ENCODE measurements around the gene ZNF611.
"Not testable (repeated sequence)": the region's sequence is repeated elsewhere in the genome, so short reads cannot be mapped to it uniquely, and the experiment has no call there.

The ZNF611 gene

GRCh38 chr19:52734893-52735661 is at the start of gene ZNF611:
TSS of gene ZNF611 (minus strand) at chr19:52735044. CDS start at chr19:52715894, 19,150 bp downstream.
- TF ChIP-seq ZNF274 (IDR thresholded peaks at IDR 0.05; ENCODE audit: low read depth, low read length), result no peak

GRCh38 chr19:52782864-52783263 is 48.0 kb upstream of the ZNF611 start:
- not testable (repeated sequence) for H3K4me3 ChIP-seq (ENCODE audit: low read length)

More at GRCh38 chr19:52734893-52735661, at the start of gene ZNF611:
- peak within 1 kb of the TSS; percentile 88 for H3K4me3 ChIP-seq (ENCODE audit: low read length)

DNA sequence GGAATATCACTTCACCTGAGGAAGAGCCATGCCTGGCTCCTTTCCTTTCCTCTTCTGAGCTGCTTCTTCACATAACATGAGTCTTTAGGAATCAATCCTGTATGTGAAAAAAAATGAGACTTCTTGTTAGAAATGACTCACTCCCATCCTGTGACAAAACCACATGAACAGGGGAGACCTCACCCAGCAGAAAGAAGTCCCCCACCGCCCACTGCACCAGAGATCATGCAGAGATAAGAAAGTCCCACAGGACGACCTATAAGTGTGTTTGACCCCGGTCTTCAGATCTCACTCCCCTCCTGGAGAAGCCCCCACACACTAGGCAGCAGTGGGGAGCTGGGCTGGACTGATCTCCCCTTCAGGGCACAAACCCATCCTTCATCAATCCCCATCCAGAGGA is 44.0 kb upstream of the ZNF611 start:
- no peak for TF ChIP-seq ZNF274 (IDR thresholded peaks at IDR 0.05; ENCODE audit: low read depth, low read length)
- H3K4me3 ChIP-seq (ENCODE audit: low read length), result no peak overlapping the region

DNA sequence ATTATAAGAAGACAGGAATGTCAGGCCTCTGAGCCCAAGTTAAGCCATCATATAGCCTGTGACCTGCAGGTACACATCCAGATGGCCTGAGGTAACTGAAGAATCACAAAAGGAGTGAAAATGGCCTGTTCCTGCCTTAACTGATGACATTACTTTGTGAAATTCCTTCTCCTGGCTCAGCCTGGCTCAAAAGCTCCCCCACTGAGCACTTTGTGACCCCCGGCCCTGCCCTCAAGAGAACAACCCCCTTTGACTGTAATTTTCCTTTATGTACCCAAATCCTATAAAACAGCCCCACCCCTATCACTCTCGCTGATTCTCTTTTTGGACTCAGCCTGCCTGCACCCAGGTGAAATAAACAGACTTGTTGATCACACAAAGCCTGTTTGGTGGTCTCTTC is 21.6 kb upstream of the ZNF611 start:
- H3K4me3 ChIP-seq (ENCODE audit: low read length), result not testable (repeated sequence)

- no peak overlapping the region for H3K4me3 ChIP-seq (ENCODE audit: low read length)
- TF ChIP-seq ZNF274 (IDR thresholded peaks at IDR 0.05; ENCODE audit: low read depth, low read length), result no peak
Observed at GRCh38 chr19:52749780-52750179, 14.9 kb upstream of the ZNF611 start.

GRCh38 chr19:52748336-52748950 is 13.6 kb upstream of the ZNF611 start:
- no peak overlapping the region for H3K4me3 ChIP-seq (ENCODE audit: low read length)

GRCh38 chr19:52745919-52746318 is 11.1 kb upstream of the ZNF611 start:
- not testable (repeated sequence) for H3K4me3 ChIP-seq (ENCODE audit: low read length)

More at GRCh38 chr19:52748336-52748950, 13.6 kb upstream of the ZNF611 start:
- TF ChIP-seq ZNF274 (IDR thresholded peaks at IDR 0.05; ENCODE audit: low read depth, low read length), result no peak

GRCh38 chr19:52743091-52743490 is 8.2 kb upstream of the ZNF611 start:
- TF ChIP-seq ZNF274 (IDR thresholded peaks at IDR 0.05; ENCODE audit: low read depth, low read length), result no peak
- no peak overlapping the region for H3K4me3 ChIP-seq (ENCODE audit: low read length)

- no peak overlapping the region for H3K4me3 ChIP-seq (ENCODE audit: low read length)
- TF ChIP-seq ZNF274 (IDR thresholded peaks at IDR 0.05; ENCODE audit: low read depth, low read length), result no peak
Observed at GRCh38 chr19:52742516-52742915, 7.7 kb upstream of the ZNF611 start.

DNA sequence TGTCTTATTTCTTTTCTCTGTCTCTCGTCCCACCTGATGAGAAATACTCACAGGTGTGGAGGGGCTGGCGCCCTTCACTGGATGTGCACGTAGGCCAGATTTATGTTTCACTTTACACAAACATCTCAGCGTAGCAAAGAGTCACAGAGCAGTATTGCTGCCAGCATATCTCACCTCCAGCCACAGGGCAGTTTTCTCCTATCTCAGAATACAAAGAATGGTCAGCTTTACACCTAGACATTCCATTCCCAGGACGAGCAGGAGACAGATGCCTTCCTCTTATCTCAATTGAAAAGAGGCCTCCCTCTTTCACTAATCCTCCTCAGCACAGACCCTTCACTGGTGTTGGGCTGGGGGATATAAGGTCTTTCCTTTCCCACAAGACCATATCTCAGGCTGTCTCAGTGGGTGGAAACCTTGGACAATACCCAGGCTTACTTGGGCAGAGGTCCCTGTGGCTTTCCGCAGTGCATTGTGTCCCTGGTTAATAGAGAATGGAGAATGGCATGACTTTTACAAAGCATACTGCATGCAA is 7.2 kb upstream of the ZNF611 start:
- no peak overlapping the region for H3K4me3 ChIP-seq (ENCODE audit: low read length)
- no peak for TF ChIP-seq ZNF274 (IDR thresholded peaks at IDR 0.05; ENCODE audit: low read depth, low read length)

DNA sequence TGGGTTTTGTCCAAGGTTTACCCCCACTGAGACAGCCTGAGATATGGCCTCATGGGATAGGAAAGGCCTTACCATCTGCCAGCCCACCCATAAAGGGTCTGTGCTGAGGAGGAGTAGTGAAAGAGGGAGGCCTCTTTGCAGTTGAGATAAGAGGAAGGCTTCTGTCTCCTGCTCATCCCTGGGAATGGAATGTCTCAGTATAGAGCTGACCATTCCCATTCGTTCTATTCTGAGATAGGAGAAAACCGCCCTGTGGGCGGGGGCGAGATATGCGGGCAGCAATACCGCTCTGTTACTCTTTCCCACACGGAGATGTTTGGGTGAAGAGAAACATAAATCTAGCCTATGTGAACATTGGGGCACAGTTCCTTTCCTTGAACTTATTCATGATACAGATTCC is 6.5 kb upstream of the ZNF611 start:
- H3K4me3 ChIP-seq (ENCODE audit: low read length), result not testable (repeated sequence)

GRCh38 chr19:52739576-52739975 is 4.7 kb upstream of the ZNF611 start:
- no peak overlapping the region for H3K4me3 ChIP-seq (ENCODE audit: low read length)
- TF ChIP-seq ZNF274 (IDR thresholded peaks at IDR 0.05; ENCODE audit: low read depth, low read length), result no peak

DNA sequence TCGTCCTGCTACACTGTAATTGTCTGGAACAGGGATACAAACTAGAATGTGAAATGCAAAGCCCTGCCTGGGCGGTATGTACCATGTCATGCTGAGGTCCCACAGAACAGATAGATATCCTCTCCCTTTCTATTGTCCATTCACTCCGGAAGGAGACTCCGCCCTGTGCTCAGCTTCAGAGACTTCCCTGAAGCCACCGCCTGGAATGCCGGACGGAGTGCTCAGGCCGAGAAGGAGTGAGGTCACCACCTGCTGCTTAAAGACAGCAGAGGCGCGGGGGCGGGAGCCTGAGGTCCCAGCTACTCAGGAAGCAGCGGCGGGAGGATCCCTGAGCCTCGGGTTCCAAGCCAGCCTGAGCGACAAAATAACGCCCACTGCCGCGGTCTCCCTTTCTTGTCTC is 890 bp upstream of the ZNF611 start:
- H3K4me3 ChIP-seq (ENCODE audit: low read length), result no peak overlapping the region; the same call in 1 of the 2 replicates
- TF ChIP-seq ZNF274 (IDR thresholded peaks at IDR 0.05; ENCODE audit: low read depth, low read length), result no peak

- peak overlapping the region; percentile 88 for H3K4me3 ChIP-seq (ENCODE audit: low read length)
- TF ChIP-seq ZNF274 (IDR thresholded peaks at IDR 0.05; ENCODE audit: low read depth, low read length), result no peak
Observed at GRCh38 chr19:52734331-52734892, 432 bp downstream of the ZNF611 start.

- H3K4me3 ChIP-seq (ENCODE audit: low read length), result not testable (repeated sequence)
Observed at GRCh38 chr19:52726051-52726450, 8.8 kb downstream of the ZNF611 start.

Measured in GM08714 (cell line).